GM12892 (cell line): ENCODE data around the gene KIF18B.

Experiments
- POLR2A ChIP-seq: IDR thresholded peaks from 2 replicates; pipeline ENCODE4 v1.6.1; 2011; ENCODE audit warnings: low read depth, low read length, control low read depth
- POLR2AphosphoS5 ChIP-seq: IDR thresholded peaks from 2 replicates; pipeline ENCODE4 v1.6.1; 2011; ENCODE audit warnings: low read depth, low read length, control low read depth
- TAF1 ChIP-seq: IDR thresholded peaks from 2 replicates; pipeline ENCODE4 v1.6.1; 2011; ENCODE audit warnings: low read depth, mild to moderate bottlenecking, control low read depth, low read length, borderline replicate concordance

GRCh38 chr17:44904001-44904984 is 43.3 kb downstream of the KIF18B start:
- TF ChIP-seq POLR2A (no peak), TAF1 (no peak), POLR2AphosphoS5 (no peak)
